Activated CD8-positive, alpha-beta memory T cell treated with anti-CD3 and anti-CD28 coated beads, Interleukin-2, amount 50 U/mL, for 1 hour (primary cell): ENCODE data around the gene AGFG2.

Experiments
- DNase-seq: peaks from one replicate; pipeline ENCODE4 v3.0.0-alpha.2; 2020; ENCODE audit errors: extremely low read depth

AGFG2 gene

GRCh38 chr7:100572281-100572948, 33.4 kb downstream of the AGFG2 start:
- DNase-seq = no peak

GRCh38 chr7:100572949-100573675, 34.1 kb downstream of the AGFG2 start:
- DNase-seq = no peak

- DNase-seq = no peak
Measured at GRCh38 chr7:100573691-100574361, 34.8 kb downstream of the AGFG2 start, which contains the start of gene SAP25. Gene SAP25, minus strand, starts transcription at chr7:100573900. Its CDS starts 158 bp downstream, at chr7:100573742.

GRCh38 chr7:100574362-100575205, 35.6 kb downstream of the AGFG2 start:
- DNase-seq = no peak

- no peak for DNase-seq
Measured at GRCh38 chr7:100575206-100575631, 36.2 kb downstream of the AGFG2 start.

GRCh38 chr7:100575746-100576383, 36.9 kb downstream of the AGFG2 start:
- no peak for DNase-seq

GRCh38 chr7:100576384-100576993, 37.5 kb downstream of the AGFG2 start:
- DNase-seq = no peak

GRCh38 chr7:100577103-100577502, 38.1 kb downstream of the AGFG2 start:
- no peak for DNase-seq

- DNase-seq = no peak
Measured at GRCh38 chr7:100577507-100577906, 38.5 kb downstream of the AGFG2 start.

GRCh38 chr7:100578246-100579183, 39.5 kb downstream of the AGFG2 start:
- no peak for DNase-seq

GRCh38 chr7:100580466-100581283, 41.7 kb downstream of the AGFG2 start:
- DNase-seq = no peak

GRCh38 chr7:100582041-100582579, 43.1 kb downstream of the AGFG2 start:
- no peak for DNase-seq

GRCh38 chr7:100582650-100583049, 43.6 kb downstream of the AGFG2 start:
- no peak for DNase-seq

GRCh38 chr7:100583132-100584053, 44.4 kb downstream of the AGFG2 start:
- DNase-seq = no peak

GRCh38 chr7:100584054-100584682, 45.2 kb downstream of the AGFG2 start:
- DNase-seq = no peak

GRCh38 chr7:100584683-100585510, 45.9 kb downstream of the AGFG2 start:
- DNase-seq = no peak
